AG04450 (cell line): Measurements from ENCODE around the gene OSM. TPM values are rescaled to one million over a fixed set of nuclear protein-coding genes. Genes with fewer than 3 reads are reported as not detected.

Experiments used
- CTCF ChIA-PET: fragments of 300-600, 350-600 bp; formaldehyde crosslinking; extraction: SDS; loops from one replicate; lab custom pipeline; 2022; ENCODE audit warnings: antibody characterized with exemption, inconsistent platforms; lab: Charles Lee
- POLR2A ChIA-PET: fragments of 350-600 bp; formaldehyde crosslinking; extraction: SDS; loops from one replicate; lab custom pipeline; 2021; ENCODE audit warnings: antibody characterized with exemption, inconsistent platforms; lab: Yijun Ruan, JAX
- DNase-seq: peaks from one replicate; pipeline ENCODE4 v3.0.0-alpha.2; 2011; ENCODE audit warnings: low read depth, low spot score
- H3K27ac ChIP-seq: one replicate; pipeline ENCODE4 v1.5.1; 2012; ENCODE audit warnings: low read depth, low read length, control low read depth
- H3K27me3 ChIP-seq: one replicate; pipeline ENCODE4 v1.6.0; 2012; ENCODE audit warnings: low read length; ENCODE audit not compliant: control insufficient read depth, insufficient read depth
- H3K4me3 ChIP-seq: 2 replicates; pipeline ENCODE4 v1.5.1; 2011; ENCODE audit warnings: mild to moderate bottlenecking, low read depth, low read length, control low read depth
- H3K9me3 ChIP-seq: 2 replicates; pipeline ENCODE4 v1.5.1; 2012; ENCODE audit warnings: low read length; ENCODE audit not compliant: control insufficient read depth, insufficient read depth
- polyA plus RNA-seq: library from polyadenylated mRNA; depleted of rRNA; stranded (reverse); fragments of >200 nt; gene quantifications from 2 replicates; pipeline ENCODE4 v1.2.3, GENCODE V29; 2011
- TF ChIP-seq, protein P1 (sequence below): IDR thresholded peaks from 2 replicates; pipeline ENCODE4 v1.5.1; 2011; ENCODE audit warnings: low read depth, low read length, control low read depth, inconsistent platforms

Gene OSM
- polyA plus RNA-seq, 1 experiment: not detected

DNA sequence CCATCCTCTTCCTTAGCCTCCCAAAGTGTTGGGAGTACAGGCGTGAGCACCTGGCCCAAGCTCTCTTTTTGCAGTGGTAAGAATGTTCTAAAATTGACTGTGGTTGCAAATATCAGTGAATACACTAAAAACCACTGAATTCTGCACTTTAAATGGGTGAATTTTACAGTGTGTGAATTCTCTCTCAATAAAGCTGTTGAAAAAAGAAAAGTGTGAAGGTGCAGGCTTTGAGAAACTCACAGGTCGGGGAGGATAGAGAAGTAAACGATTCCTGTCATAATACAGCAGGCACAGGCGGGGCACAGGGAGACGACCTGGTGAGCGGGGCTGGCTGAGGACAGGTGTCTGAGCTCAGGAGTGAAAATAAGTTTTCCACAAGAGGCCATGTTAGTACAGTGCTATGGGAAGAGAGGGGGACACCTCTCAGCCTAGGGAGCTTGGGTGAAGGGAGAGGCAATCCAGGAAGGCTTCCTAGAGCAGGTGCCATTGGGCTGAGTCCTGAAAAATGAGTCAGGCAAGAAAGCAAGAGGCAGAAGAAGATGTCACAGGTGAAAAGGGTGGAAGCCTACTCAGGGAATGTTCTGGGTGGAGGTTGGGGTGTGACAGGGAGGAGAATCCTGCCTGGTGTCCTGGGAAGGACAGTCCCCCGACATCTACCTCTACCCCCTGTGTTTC is 46.2 kb downstream of the OSM start:
- no peak for DNase-seq
- Histone ChIP-seq H3K27ac (no peak overlapping the region), H3K9me3 (peaks cover 4% of the 10 kb centered on the region), H3K27me3 (no peaks in the 10 kb centered on the region), H3K4me3 (no peak overlapping the region)
- ChIA-PET POLR2A (no interaction called here), CTCF (no interaction called here)
- TF ChIP-seq, protein P1, sequence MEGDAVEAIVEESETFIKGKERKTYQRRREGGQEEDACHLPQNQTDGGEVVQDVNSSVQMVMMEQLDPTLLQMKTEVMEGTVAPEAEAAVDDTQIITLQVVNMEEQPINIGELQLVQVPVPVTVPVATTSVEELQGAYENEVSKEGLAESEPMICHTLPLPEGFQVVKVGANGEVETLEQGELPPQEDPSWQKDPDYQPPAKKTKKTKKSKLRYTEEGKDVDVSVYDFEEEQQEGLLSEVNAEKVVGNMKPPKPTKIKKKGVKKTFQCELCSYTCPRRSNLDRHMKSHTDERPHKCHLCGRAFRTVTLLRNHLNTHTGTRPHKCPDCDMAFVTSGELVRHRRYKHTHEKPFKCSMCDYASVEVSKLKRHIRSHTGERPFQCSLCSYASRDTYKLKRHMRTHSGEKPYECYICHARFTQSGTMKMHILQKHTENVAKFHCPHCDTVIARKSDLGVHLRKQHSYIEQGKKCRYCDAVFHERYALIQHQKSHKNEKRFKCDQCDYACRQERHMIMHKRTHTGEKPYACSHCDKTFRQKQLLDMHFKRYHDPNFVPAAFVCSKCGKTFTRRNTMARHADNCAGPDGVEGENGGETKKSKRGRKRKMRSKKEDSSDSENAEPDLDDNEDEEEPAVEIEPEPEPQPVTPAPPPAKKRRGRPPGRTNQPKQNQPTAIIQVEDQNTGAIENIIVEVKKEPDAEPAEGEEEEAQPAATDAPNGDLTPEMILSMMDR: no peak

DNA sequence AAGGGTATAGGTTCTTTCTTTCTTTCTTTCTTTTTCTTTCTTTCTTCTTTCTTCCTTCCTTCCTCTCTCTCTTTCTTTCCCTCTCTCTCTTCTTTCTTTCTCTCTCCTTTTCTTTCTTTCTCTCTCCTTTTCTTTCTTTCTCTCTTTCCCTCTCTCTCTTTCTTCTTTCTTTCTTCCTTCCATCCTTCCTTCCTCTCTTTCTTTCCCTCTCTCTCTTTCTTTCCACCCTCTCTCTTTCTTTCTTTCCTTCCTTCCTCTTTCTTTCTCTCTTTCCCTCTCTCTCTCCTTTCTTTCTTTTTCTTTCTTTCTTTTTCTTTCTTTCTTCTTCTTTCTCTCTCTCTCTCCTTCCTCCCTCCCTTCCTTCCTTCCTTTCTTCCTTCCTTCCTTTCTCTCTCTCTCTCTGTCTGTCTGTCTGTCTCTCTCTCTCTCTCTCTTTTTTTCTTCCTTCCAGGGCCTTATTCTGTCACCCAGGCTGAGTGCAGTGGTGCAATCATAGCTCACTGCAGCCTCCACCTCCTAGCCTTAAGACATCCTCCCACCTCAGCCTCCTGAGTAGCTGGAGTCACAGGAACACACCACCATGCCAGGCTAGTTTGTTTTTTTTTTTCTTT is 46.9 kb downstream of the OSM start:
- DNase-seq: no peak
- no peak overlapping the region for H3K4me3 ChIP-seq
- no peaks in the 10 kb centered on the region for H3K27me3 ChIP-seq
- ChIA-PET POLR2A (no interaction called here), CTCF (no interaction called here)
- H3K27ac ChIP-seq: no peak overlapping the region
- TF ChIP-seq, protein P1: no peak
- H3K9me3 ChIP-seq: no peaks in the 10 kb centered on the region; the same call in 1 of the 2 replicates

DNA sequence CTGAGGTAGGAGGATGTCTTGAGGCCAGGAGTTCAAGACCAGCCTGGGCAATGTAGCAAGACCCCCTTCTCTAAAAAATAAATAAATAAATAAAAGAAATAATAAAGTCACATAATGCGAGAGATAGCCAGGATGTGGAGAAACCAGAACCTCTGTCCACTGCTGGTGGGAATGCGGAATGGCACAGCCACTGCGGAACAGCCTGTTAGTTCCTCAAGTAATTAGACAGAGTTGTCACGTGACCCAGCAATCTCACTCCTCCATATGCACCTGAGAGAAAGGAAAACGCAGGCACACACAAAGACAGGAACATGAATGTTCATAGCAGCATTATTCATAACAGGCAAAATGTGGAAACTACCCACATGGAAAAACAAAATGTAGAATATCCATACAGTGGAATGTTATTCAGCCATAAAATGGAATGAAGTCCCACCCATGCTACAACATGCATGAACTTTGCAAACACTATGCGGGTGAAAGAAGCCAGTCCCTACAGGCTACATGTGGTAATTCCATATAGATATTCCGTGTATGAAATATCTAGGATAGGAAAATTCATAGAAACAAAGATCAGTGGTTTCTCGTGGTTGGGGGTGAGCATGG is 47.5 kb downstream of the OSM start:
- Histone ChIP-seq H3K4me3 (no peak overlapping the region), H3K27me3 (no peaks in the 10 kb centered on the region), H3K27ac (no peak overlapping the region), H3K9me3 (no peaks in the 10 kb centered on the region; the same call in 1 of the 2 replicates)
- TF ChIP-seq, protein P1: peak; percentile 32
- ChIA-PET POLR2A (no interaction called here), CTCF (no interaction called here)
- no peak for DNase-seq

DNA sequence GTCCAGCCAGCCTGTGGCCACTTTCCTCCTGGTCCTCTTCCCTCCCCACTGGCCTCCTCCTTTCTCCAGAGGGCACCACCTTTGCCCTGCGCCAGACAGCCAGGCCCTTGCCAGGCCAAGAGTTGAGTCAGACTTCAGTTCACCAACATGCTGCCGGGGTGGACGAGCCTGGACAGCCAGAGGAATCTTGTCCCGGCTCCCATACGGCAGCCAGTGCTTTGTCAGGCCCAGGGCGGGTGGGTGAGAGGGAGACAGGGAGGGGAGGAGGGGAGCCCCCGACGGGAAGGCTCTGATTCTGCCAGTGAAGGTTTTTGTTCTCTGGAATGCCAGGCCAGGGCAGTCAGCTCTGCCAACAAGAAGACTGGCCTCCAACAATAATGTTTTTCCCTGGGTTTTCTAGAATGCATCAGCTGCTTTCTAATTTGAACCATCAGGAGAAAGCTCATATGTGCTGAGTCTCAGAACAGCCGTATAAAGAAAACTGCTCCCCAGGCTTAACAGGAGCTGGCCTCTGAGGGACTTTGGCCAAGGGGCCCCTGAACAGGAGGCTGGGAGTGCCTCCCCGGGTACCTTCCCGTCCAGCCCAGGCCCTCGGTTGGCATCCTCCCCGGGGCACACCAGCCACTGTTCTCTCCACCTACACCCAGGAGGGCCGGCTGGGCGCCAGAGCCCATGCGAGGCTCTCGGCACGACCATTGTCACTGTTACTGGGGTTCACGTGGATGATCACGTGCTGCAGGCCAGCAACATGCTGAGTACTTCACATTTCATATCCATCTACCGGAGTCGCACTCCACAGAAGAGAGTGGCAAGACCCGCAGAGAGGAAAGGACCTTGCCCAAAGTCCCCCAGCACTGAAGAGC is 48.7 kb downstream of the OSM start:
- DNase-seq: no peak
- TF ChIP-seq, protein P1: no peak
- H3K27me3 ChIP-seq: no peaks in the 10 kb centered on the region
- H3K4me3 ChIP-seq: no peak overlapping the region
- H3K27ac ChIP-seq: peak overlapping the region; percentile 39
- no peaks in the 10 kb centered on the region; the same call in 1 of the 2 replicates for H3K9me3 ChIP-seq
- ChIA-PET CTCF (no interaction called here), POLR2A (no interaction called here)
